ENCODE measurements around the gene TCEAL1.

DNA sequence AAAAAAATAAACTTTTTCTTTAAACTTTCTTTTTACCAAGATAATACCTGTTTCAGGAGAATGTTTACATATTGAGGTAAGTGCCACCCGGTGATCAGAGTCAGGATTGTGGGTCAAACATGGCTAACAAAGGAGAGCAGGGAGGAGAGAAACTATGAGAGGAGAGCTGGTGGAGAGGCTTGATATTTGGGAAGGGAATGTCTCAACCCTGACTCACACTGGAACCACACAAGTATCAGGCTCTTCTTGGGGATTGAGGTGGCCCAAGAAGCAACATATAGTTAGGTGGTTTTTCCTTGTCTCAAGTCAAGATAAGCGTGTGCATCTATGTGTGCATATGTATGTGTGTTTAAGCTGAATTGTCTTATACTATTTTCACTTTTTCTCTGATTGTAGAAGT, 6.7 kb downstream of the TCEAL1 start:
- TF ChIP-seq CTCF (IDR thresholded peaks at IDR 0.05), result no peak
- TF ChIP-seq POLR2A (IDR thresholded peaks at IDR 0.05), result no peak

Measured in suprapubic skin (tissue), 3 donors.